HEK293 (cell line): ENCODE measurements around the gene AKAP8L.

Experiments used
- CTCF ChIA-PET: fragments of 350-600 bp; formaldehyde crosslinking; extraction: SDS; loops from one replicate; lab custom pipeline; 2021; ENCODE audit warnings: antibody characterized with exemption; lab: Yijun Ruan, JAX
- POLR2A ChIA-PET: fragments of 300-600 bp; formaldehyde crosslinking; extraction: SDS; loops from one replicate; lab custom pipeline; 2020; ENCODE audit warnings: antibody characterized with exemption, inconsistent platforms; lab: Yijun Ruan, JAX
- H3K27ac ChIP-seq: fragments of 200-500 bp; sonication (Bioruptor generic); 2 replicates; pipeline ENCODE4 v1.5.1; 2014; ENCODE audit warnings: low read depth, low read length, control low read depth, inconsistent platforms; ENCODE audit errors: extremely low read depth
- H3K36me3 ChIP-seq, 2 experiments: fragments of 200-500 bp in 1 of 2; sonication (Bioruptor generic) in 1 of 2; 1 replicate in 1 of 2; 2 replicates in 1 of 2; pipeline ENCODE4 v1.5.1; 2014 to 2017; ENCODE audit warnings: inconsistent platforms in 2 of 2, low read length in 2 of 2; ENCODE audit not compliant: control insufficient read depth in 2 of 2, insufficient read depth in 1 of 2
- H3K4me1 ChIP-seq: fragments of 200-500 bp; sonication (Bioruptor generic); 2 replicates; pipeline ENCODE4 v1.5.1; 2014; ENCODE audit warnings: mild to moderate bottlenecking, low read length, inconsistent platforms; ENCODE audit not compliant: control insufficient read depth, insufficient read depth
- H3K4me3 ChIP-seq: 2 replicates; pipeline ENCODE4 v1.5.1; 2011; ENCODE audit warnings: low read depth, mild to moderate bottlenecking, control low read depth, low read length, moderate library complexity
- H3K9me3 ChIP-seq: fragments of 200-500 bp; sonication (Bioruptor generic); 2 replicates; pipeline ENCODE4 v1.5.1; 2014; ENCODE audit warnings: low read depth, low read length, inconsistent platforms; ENCODE audit not compliant: control insufficient read depth, insufficient read depth
- BCL11A ChIP-seq: fragments of 450-650 bp; formaldehyde crosslinking; IDR thresholded peaks from 2 replicates; pipeline ENCODE4 v1.5.1; 2016; ENCODE audit warnings: low read depth, missing biosample characterization, missing genetic modification characterization
- HOXA7 ChIP-seq: sonication (generic); formaldehyde crosslinking; IDR thresholded peaks from 2 replicates; pipeline ENCODE4 v1.8.1; 2022; ENCODE audit warnings: missing genetic modification reagents, borderline replicate concordance
- KLF16 ChIP-seq: fragments of 450-650 bp; formaldehyde crosslinking; IDR thresholded peaks from 2 replicates; pipeline ENCODE4 v1.5.1; 2017; ENCODE audit warnings: missing biosample characterization, missing genetic modification characterization
- KLF17 ChIP-seq: fragments of 450-650 bp; formaldehyde crosslinking; IDR thresholded peaks from 2 replicates; pipeline ENCODE4 v1.5.1; 2016; ENCODE audit warnings: missing biosample characterization, missing genetic modification characterization
- KLF8 ChIP-seq: fragments of 450-650 bp; formaldehyde crosslinking; IDR thresholded peaks from 2 replicates; pipeline ENCODE4 v1.5.1; 2016; ENCODE audit warnings: missing biosample characterization, missing genetic modification characterization
- KLF9 ChIP-seq: fragments of 450-650 bp; formaldehyde crosslinking; IDR thresholded peaks from 2 replicates; pipeline ENCODE4 v1.5.1; 2016; ENCODE audit warnings: missing biosample characterization, missing genetic modification characterization, low read depth
- MYNN ChIP-seq: fragments of 450-650 bp; formaldehyde crosslinking; IDR thresholded peaks from 2 replicates; pipeline ENCODE4 v1.5.1; 2016; ENCODE audit warnings: missing biosample characterization, missing genetic modification characterization, borderline replicate concordance
- SCRT2 ChIP-seq: fragments of 450-650 bp; formaldehyde crosslinking; IDR thresholded peaks from 2 replicates; pipeline ENCODE4 v1.5.1; 2016; ENCODE audit warnings: missing biosample characterization, missing genetic modification characterization
- SP3 ChIP-seq: fragments of 450-650 bp; formaldehyde crosslinking; IDR thresholded peaks from 2 replicates; pipeline ENCODE4 v1.5.1; 2016; ENCODE audit warnings: missing biosample characterization, missing genetic modification characterization
- ZBTB26 ChIP-seq: fragments of 450-650 bp; formaldehyde crosslinking; optimal IDR thresholded peaks from 2 replicates; pipeline ENCODE3; 2016; ENCODE audit warnings: missing biosample characterization, mild to moderate bottlenecking, missing genetic modification characterization
- ZEB2 ChIP-seq: fragments of 450-650 bp; formaldehyde crosslinking; IDR thresholded peaks from 2 replicates; pipeline ENCODE4 v1.5.1; 2016; ENCODE audit warnings: missing biosample characterization, missing genetic modification characterization
- ZNF121 ChIP-seq: fragments of 450-650 bp; formaldehyde crosslinking; IDR thresholded peaks from 2 replicates; pipeline ENCODE4 v1.5.1; 2016; ENCODE audit warnings: missing biosample characterization, missing genetic modification characterization
- ZNF169 ChIP-seq: fragments of 450-650 bp; formaldehyde crosslinking; IDR thresholded peaks from 2 replicates; pipeline ENCODE4 v1.5.1; 2016; ENCODE audit warnings: missing biosample characterization, missing genetic modification characterization
- ZNF175 ChIP-seq: fragments of 450-650 bp; formaldehyde crosslinking; IDR thresholded peaks from 2 replicates; pipeline ENCODE4 v1.5.1; 2016; ENCODE audit warnings: missing biosample characterization, missing genetic modification characterization
- ZNF239 ChIP-seq: fragments of 450-650 bp; formaldehyde crosslinking; IDR thresholded peaks from 2 replicates; pipeline ENCODE4 v1.5.1; 2016; ENCODE audit warnings: missing biosample characterization, missing genetic modification characterization
- ZNF350 ChIP-seq: fragments of 450-650 bp; formaldehyde crosslinking; IDR thresholded peaks from 2 replicates; pipeline ENCODE4 v1.5.0; 2017; ENCODE audit warnings: missing biosample characterization, mild to moderate bottlenecking, missing genetic modification characterization
- ZNF391 ChIP-seq: fragments of 450-650 bp; formaldehyde crosslinking; IDR thresholded peaks from 2 replicates; pipeline ENCODE4 v1.5.1; 2016; ENCODE audit warnings: low read depth, missing biosample characterization, missing genetic modification characterization, borderline replicate concordance
- ZNF423 ChIP-seq: fragments of 450-650 bp; formaldehyde crosslinking; IDR thresholded peaks from 2 replicates; pipeline ENCODE4 v1.5.1; 2016; ENCODE audit warnings: missing biosample characterization, missing genetic modification characterization
- ZNF48 ChIP-seq: fragments of 450-650 bp; formaldehyde crosslinking; IDR thresholded peaks from 2 replicates; pipeline ENCODE4 v1.5.1; 2016; ENCODE audit warnings: missing biosample characterization, missing genetic modification characterization
- ZNF521 ChIP-seq: fragments of 450-650 bp; formaldehyde crosslinking; IDR thresholded peaks from 2 replicates; pipeline ENCODE4 v1.5.1; 2017; ENCODE audit warnings: missing biosample characterization, mild to moderate bottlenecking, missing genetic modification characterization
- ZNF529 ChIP-seq: fragments of 450-650 bp; formaldehyde crosslinking; IDR thresholded peaks from 2 replicates; pipeline ENCODE4 v1.5.1; 2017; ENCODE audit warnings: missing genetic modification characterization, missing biosample characterization; ENCODE audit not compliant: insufficient replicate concordance
- ZNF629 ChIP-seq: fragments of 450-650 bp; formaldehyde crosslinking; IDR thresholded peaks from 2 replicates; pipeline ENCODE4 v1.5.1; 2017; ENCODE audit warnings: missing biosample characterization, missing genetic modification characterization
- ZNF704 ChIP-seq: fragments of 450-650 bp; formaldehyde crosslinking; IDR thresholded peaks from 2 replicates; pipeline ENCODE4 v1.5.1; 2016; ENCODE audit warnings: missing biosample characterization, missing genetic modification characterization
- ZNF76 ChIP-seq: fragments of 450-650 bp; formaldehyde crosslinking; IDR thresholded peaks from 2 replicates; pipeline ENCODE4; 2016; ENCODE audit warnings: low read depth, missing biosample characterization, missing genetic modification characterization, borderline replicate concordance
- ZSCAN23 ChIP-seq: fragments of 450-650 bp; formaldehyde crosslinking; IDR thresholded peaks from 2 replicates; pipeline ENCODE4 v1.5.1; 2016; ENCODE audit warnings: missing biosample characterization, missing genetic modification characterization
- TF ChIP-seq, protein P1 (sequence below): fragments of 450-650 bp; formaldehyde crosslinking; IDR thresholded peaks from 2 replicates; pipeline ENCODE4 v1.5.1; 2016; ENCODE audit warnings: missing biosample characterization, missing genetic modification characterization
- TF ChIP-seq, protein P2 (sequence below): sonication (generic); formaldehyde crosslinking; IDR thresholded peaks from 2 replicates; pipeline ENCODE4 v1.8.1; 2022; ENCODE audit warnings: mild to moderate bottlenecking, moderate library complexity, missing genetic modification reagents

Gene AKAP8L

GRCh38 chr19:15357906-15358305, 60.9 kb downstream of the AKAP8L start:
- CTCF ChIA-PET: interaction anchor here (0.6 kb wide), 1 partner anchor 22 kb away, joined by 5 read pairs; no protein-coding TSS in a partner anchor

GRCh38 chr19:15354566-15355296, 64.1 kb downstream of the AKAP8L start:
- Histone ChIP-seq H3K4me3 (no peak overlapping the region), H3K4me1 (no peaks in the 10 kb centered on the region), H3K9me3 (no peaks in the 10 kb centered on the region), H3K27ac (no peak overlapping the region), H3K36me3 (peaks cover 43 to 51% of the 10 kb centered on the region in 2 experiments)
- POLR2A ChIA-PET: interaction anchor here (0.6 to 1.0 kb wide), 4 partner anchors 20 to 242 kb away, joined by 3 to 4 read pairs (median 4); partner anchors contain the start of gene AKAP8
- CTCF ChIA-PET: interaction anchor here (0.6 to 1.1 kb wide), 3 partner anchors 65 to 187 kb away, joined by 3 to 4 read pairs (median 4); partner anchors contain the start of gene AKAP8L
- TF ChIP-seq ZNF529 (tag by site-specific recombination) (no peak), ZNF239 (tag by site-specific recombination) (no peak), ZNF121 (no peak), ZNF350 (no peak), HOXA7 (CRISPR knock-in tag) (no peak), KLF16 (tag by site-specific recombination) (no peak), SP3 (tag by site-specific recombination) (no peak), MYNN (tag by site-specific recombination) (no peak), ZNF48 (tag by site-specific recombination) (no peak), KLF8 (tag by site-specific recombination) (no peak), ZNF76 (tag by site-specific recombination) (no peak), ZBTB26 (no peak), ZNF175 (no peak)
- TF ChIP-seq, protein P1, sequence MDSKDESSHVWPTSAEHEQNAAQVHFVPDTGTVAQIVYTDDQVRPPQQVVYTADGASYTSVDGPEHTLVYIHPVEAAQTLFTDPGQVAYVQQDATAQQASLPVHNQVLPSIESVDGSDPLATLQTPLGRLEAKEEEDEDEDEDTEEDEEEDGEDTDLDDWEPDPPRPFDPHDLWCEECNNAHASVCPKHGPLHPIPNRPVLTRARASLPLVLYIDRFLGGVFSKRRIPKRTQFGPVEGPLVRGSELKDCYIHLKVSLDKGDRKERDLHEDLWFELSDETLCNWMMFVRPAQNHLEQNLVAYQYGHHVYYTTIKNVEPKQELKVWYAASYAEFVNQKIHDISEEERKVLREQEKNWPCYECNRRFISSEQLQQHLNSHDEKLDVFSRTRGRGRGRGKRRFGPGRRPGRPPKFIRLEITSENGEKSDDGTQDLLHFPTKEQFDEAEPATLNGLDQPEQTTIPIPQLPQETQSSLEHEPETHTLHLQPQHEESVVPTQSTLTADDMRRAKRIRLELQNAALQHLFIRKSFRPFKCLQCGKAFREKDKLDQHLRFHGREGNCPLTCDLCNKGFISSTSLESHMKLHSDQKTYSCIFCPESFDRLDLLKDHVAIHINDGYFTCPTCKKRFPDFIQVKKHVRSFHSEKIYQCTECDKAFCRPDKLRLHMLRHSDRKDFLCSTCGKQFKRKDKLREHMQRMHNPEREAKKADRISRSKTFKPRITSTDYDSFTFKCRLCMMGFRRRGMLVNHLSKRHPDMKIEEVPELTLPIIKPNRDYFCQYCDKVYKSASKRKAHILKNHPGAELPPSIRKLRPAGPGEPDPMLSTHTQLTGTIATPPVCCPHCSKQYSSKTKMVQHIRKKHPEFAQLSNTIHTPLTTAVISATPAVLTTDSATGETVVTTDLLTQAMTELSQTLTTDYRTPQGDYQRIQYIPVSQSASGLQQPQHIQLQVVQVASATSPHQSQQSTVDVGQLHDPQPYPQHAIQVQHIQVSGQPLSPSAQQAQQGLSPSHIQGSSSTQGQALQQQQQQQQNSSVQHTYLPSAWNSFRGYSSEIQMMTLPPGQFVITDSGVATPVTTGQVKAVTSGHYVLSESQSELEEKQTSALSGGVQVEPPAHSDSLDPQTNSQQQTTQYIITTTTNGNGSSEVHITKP: no peak
- TF ChIP-seq, protein P2, sequence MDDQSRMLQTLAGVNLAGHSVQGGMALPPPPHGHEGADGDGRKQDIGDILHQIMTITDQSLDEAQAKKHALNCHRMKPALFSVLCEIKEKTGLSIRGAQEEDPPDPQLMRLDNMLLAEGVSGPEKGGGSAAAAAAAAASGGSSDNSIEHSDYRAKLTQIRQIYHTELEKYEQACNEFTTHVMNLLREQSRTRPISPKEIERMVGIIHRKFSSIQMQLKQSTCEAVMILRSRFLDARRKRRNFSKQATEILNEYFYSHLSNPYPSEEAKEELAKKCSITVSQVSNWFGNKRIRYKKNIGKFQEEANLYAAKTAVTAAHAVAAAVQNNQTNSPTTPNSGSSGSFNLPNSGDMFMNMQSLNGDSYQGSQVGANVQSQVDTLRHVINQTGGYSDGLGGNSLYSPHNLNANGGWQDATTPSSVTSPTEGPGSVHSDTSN (CRISPR knock-in tag): no peak

More at GRCh38 chr19:15357906-15358305, 60.9 kb downstream of the AKAP8L start:
- H3K4me1 ChIP-seq: no peaks in the 10 kb centered on the region
- no peak overlapping the region for H3K27ac ChIP-seq
- no peak overlapping the region for H3K4me3 ChIP-seq
- POLR2A ChIA-PET: interaction anchor here (0.7 kb wide), 1 partner anchor 15 kb away, joined by 3 read pairs; no protein-coding TSS in a partner anchor
- peaks cover 46 to 74% of the 10 kb centered on the region in 2 experiments for H3K36me3 ChIP-seq
- no peaks in the 10 kb centered on the region for H3K9me3 ChIP-seq
- no peak for TF ChIP-seq ZNF521 (tag by site-specific recombination)
- TF ChIP-seq SCRT2 (tag by site-specific recombination): no peak
- no peak for TF ChIP-seq ZNF423 (tag by site-specific recombination)
- no peak for TF ChIP-seq ZNF704 (tag by site-specific recombination)
- no peak for TF ChIP-seq BCL11A (tag by site-specific recombination)
- no peak for TF ChIP-seq ZNF121
- TF ChIP-seq ZEB2: no peak
- TF ChIP-seq ZSCAN23: no peak
- TF ChIP-seq ZNF391 (tag by site-specific recombination): no peak
- TF ChIP-seq ZNF169: no peak
- TF ChIP-seq KLF17 (tag by site-specific recombination): no peak
- no peak for TF ChIP-seq KLF9 (tag by site-specific recombination)
- TF ChIP-seq ZNF629 (tag by site-specific recombination): no peak
